ENCODE results near the gene FSTL4.

The FSTL4 gene

GRCh38 chr5:133382661-133383579 is 229.4 kb downstream of the FSTL4 start:
- no peak for DNase-seq

GRCh38 chr5:133381571-133382365 is 230.6 kb downstream of the FSTL4 start:
- no peak for DNase-seq

DNA sequence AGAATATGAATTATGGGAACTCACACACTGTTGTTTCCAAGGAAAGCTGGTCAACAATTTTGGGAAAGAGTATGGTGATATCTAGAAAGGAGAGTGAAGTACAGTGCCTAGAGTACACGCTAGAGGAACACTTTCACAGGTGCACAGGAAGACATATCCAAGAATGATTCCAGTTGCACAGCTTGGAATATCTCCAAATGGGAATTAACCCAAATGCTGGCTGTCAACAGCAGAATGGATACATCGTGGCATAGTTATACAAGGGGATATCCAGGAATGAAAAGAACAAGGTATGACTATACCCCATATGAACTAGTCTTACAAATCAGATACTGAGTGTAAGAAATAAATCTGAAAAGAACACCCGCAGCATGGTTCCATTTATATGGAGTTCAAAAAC is 231.3 kb downstream of the FSTL4 start:
- DNase-seq, result no peak

DNA sequence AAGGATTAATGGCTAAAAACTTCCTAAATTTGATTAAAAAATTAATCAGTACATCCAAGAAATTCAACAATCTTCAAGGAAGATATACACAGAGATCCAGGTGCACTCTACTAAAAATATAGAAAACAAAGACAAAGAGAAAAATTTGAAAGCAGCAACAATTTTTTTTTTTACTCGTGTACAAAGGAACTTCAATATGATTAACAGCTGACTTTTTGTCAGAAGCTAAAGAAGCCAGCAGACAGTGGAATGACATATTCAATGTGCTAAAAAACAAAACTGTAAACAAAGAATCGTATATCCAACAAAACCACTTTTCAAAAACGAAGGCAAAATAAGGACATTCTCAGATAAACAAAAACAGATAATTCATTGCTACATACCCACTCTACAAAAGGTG is 234.6 kb downstream of the FSTL4 start:
- DNase-seq, result no peak

- DNase-seq, result no peak
These were observed 235.4 kb downstream of the FSTL4 start for GRCh38 chr5:133376986-133377385.

- DNase-seq, result no peak
These were observed 239.0 kb downstream of the FSTL4 start for GRCh38 chr5:133373121-133373870.

- DNase-seq, result no peak
These were observed 239.9 kb downstream of the FSTL4 start for GRCh38 chr5:133372293-133372937.

DNA sequence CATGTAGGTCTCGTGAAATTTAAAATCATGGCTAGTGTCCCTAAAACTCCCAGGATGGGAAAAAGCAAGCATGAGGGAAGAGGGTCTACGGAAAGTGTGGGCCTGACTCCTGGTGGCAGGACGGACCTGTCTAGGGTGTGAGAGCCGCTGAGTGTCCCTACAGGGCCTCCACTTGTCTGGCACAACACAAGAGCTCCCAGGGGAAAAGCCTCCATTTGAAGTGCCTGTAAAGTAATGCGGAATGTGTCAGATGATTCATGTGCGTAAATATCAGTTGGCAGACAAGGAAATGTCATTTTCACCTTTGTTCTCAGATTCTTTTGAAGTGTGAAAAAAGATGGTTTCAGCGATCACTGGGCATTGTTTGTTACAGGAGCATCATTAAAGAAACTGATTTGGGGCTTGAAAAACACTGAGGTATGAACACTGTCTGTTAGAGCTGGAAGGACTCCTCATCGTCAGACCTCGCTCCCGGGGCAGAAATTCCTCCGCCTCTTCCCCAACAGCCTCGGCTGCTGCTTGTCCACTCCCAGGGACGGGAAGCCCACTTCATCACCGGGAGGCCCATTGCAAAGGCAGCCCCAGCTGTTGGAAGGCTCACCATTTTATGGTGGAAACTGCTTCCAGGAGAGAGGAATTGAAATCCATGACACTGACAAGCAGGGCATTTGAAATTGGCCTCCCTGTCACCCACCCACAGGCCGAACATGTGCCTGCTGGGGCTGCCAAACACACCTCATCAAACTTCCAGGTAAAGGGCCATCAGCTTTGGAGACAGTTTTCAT is 240.8 kb downstream of the FSTL4 start:
- no peak for DNase-seq

- no peak for DNase-seq
These were observed 241.4 kb downstream of the FSTL4 start for GRCh38 chr5:133370904-133371303.

DNA sequence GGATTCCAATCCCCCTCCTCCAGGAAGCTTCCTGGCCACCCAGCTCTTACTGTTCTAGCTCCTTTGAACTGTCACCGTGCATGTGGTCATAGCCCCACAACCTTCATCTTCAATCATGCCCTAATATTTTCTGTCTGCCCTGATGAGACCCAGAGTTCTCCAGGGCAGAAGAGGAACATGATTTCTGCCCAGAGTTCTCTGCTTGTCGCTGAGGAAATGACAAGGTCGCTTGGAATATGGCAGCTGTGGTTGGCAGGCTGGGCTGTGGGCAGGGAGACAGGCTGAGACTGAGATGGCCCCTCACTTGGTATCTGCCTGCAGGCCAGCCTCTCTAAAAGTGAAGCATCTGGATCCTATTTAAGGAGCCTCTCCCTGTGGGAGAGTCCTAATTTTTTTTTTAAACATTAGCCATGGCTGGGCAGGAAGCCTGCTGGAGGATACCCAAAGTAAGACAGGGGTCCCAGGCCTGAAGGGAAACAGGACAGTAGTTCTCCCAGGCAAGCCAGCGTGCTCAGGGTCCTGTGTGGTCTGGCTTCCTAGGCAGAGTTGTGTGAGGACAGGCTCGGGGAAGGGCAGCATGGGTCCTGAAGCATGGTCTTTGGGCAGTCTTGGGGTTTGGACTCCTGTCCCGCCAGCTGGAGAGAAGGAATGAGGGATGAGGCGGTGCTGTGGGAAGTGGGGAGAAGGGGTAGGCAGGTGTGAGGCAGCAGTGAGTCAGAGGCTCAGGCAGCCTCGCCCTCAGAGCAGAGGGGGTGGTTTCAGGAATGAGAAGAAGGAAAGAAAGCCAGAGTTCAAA is 242.1 kb downstream of the FSTL4 start:
- no peak for DNase-seq

DNA sequence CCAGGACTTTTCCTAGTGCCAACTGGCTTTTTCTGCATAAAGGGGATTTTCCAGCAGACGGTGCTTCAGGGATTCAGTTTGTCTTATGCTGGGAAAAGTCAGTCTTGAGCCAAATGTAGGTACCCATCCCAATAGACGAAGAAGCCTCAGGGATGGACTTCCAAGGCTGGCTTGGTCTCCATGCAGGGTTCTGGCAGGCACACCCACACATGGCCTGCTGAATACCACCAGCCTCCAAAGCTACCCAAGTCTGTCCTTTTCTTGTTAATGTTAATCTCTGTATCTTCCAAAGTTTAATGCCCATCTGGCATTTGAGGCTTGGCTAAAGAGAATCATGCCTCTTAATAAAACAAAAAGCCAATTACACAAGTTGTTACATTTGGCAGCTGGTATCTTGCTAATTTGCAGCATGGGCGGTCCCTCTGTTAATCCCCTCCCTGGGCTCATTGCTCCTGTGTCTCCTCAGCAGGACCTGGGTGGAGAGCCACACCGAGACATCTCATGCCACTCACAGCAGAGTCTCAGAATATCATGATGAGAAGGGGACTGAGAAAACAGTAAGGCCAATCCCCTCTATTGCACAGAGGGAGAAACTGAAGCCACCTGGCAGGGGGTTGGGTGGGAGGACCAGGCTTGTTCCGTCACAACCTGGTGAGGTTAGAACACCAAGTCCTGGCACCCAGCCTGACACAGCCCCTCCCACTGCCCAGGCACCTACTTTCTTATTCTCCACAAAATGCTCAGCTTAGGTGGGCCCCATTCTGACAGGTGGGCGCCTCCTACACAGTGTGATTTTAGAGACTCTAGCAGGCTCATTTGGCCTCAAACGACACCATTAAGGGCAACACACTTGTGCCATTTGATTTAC is 243.2 kb downstream of the FSTL4 start:
- DNase-seq, result no peak

GRCh38 chr5:133367984-133368383 is 244.4 kb downstream of the FSTL4 start:
- DNase-seq, result no peak

GRCh38 chr5:133367071-133367786 is 245.1 kb downstream of the FSTL4 start:
- DNase-seq, result no peak

- DNase-seq, result no peak
These were observed 245.9 kb downstream of the FSTL4 start for GRCh38 chr5:133366438-133366837.

GRCh38 chr5:133365738-133366137 is 246.6 kb downstream of the FSTL4 start:
- no peak for DNase-seq

GRCh38 chr5:133364936-133365707 is 247.2 kb downstream of the FSTL4 start:
- DNase-seq, result no peak

GRCh38 chr5:133363807-133364587 is 248.3 kb downstream of the FSTL4 start:
- no peak for DNase-seq

DNA sequence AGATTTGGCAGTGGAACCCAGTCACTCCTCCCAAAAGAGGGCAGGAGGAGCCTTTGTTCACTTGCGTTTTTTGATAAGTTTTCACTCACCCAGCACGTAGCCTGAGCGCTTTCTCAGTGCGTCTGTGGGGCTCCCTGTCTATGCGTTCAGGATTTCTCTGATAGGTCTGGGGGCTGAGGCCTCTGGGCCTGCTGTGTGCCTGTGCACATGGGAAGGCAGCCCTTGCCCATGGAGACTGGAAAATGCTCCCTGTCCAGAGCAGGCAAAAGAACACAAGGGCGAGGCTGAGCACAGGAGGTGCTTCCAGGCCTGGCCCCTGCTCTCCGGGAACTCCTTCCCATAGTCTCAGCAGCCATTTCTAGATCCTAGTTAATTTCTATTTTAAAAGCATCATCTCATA is 249.9 kb downstream of the FSTL4 start:
- DNase-seq, result no peak
